GM18517 (cell line): ENCODE measurements around the gene CLEC2D.
"Not testable (repeated sequence)": the region's sequence is repeated elsewhere in the genome, so short reads cannot be mapped to it uniquely, and the experiment has no call there.

Source experiments
- ATAC-seq: cut with Tn5 transposase; IDR thresholded peaks from one replicate; pipeline ENCODE4 v1.9.1; 2021; ENCODE audit warnings: mild to moderate bottlenecking, moderate library complexity; ENCODE audit not compliant: unreplicated experiment

The CLEC2D gene

GRCh38 chr12:9651265-9651729 lies 18.2 kb upstream of the CLEC2D start:
- no peak for ATAC-seq

- ATAC-seq = no peak
Measured at GRCh38 chr12:9660046-9660445, 9.5 kb upstream of the CLEC2D start.

GRCh38 chr12:9661720-9662119 lies 7.8 kb upstream of the CLEC2D start:
- ATAC-seq = no peak

GRCh38 chr12:9662488-9662887 lies 7.0 kb upstream of the CLEC2D start:
- ATAC-seq = no peak

- peak; percentile 68 for ATAC-seq
Measured at GRCh38 chr12:9667403-9668160, 1.9 kb upstream of the CLEC2D start.

GRCh38 chr12:9668161-9669018 lies 1.1 kb upstream of the CLEC2D start:
- ATAC-seq = no peak

- no peak for ATAC-seq
Measured at GRCh38 chr12:9669019-9669326, 540 bp upstream of the CLEC2D start.

- not testable (repeated sequence) for ATAC-seq
Measured at GRCh38 chr12:9672340-9672739, 2.8 kb downstream of the CLEC2D start.

- peak; percentile 33 for ATAC-seq
Measured at GRCh38 chr12:9673404-9674225, 4.1 kb downstream of the CLEC2D start.

- peak; percentile 30 for ATAC-seq
Measured at GRCh38 chr12:9674226-9674590, 4.7 kb downstream of the CLEC2D start.

- not testable (repeated sequence) for ATAC-seq
Measured at GRCh38 chr12:9682508-9682907, 13.0 kb downstream of the CLEC2D start.

GRCh38 chr12:9682949-9683348 lies 13.4 kb downstream of the CLEC2D start:
- ATAC-seq = not testable (repeated sequence)

GRCh38 chr12:9685366-9685765 lies 15.9 kb downstream of the CLEC2D start:
- not testable (repeated sequence) for ATAC-seq

- no peak for ATAC-seq
Measured at GRCh38 chr12:9685915-9686314, 16.4 kb downstream of the CLEC2D start.

GRCh38 chr12:9687228-9687627 lies 17.7 kb downstream of the CLEC2D start:
- no peak for ATAC-seq

GRCh38 chr12:9692909-9693308 lies 23.4 kb downstream of the CLEC2D start:
- no peak for ATAC-seq

GRCh38 chr12:9694241-9694640 lies 24.7 kb downstream of the CLEC2D start:
- no peak for ATAC-seq

- ATAC-seq = not testable (repeated sequence)
Measured at GRCh38 chr12:9695150-9695549, 25.6 kb downstream of the CLEC2D start.

- ATAC-seq = not testable (repeated sequence)
Measured at GRCh38 chr12:9695661-9696060, 26.1 kb downstream of the CLEC2D start.

- ATAC-seq = no peak
Measured at GRCh38 chr12:9697619-9698018, 28.1 kb downstream of the CLEC2D start.

- no peak for ATAC-seq
Measured at GRCh38 chr12:9698681-9699080, 29.2 kb downstream of the CLEC2D start.
